Keratinocyte (primary cell): Measurements from ENCODE around the gene SHKBP1.

Experiments used
- EZH2 ChIP-seq: IDR thresholded peaks from one replicate; pipeline ENCODE4 v1.6.1; 2012; ENCODE audit warnings: inconsistent platforms, mild to moderate bottlenecking, low read length, moderate library complexity
- TF ChIP-seq, protein P1 (sequence below), 3 experiments: IDR thresholded peaks in 1 of 3; conservative IDR thresholded peaks in 1 of 3; optimal IDR thresholded peaks in 1 of 3; 2 replicates in 2 of 3; 3 replicates in 1 of 3; pipeline versions ENCODE3 to v1.5.1; 2011; ENCODE audit warnings: low read length in 3 of 3, mild to moderate bottlenecking in 3 of 3, moderate library complexity in 2 of 3, control low read depth in 1 of 3, inconsistent platforms in 1 of 3; ENCODE audit not compliant: insufficient read depth in 2 of 3; ENCODE audit errors: extremely low read depth in 1 of 3

- TF ChIP-seq, protein P1, sequence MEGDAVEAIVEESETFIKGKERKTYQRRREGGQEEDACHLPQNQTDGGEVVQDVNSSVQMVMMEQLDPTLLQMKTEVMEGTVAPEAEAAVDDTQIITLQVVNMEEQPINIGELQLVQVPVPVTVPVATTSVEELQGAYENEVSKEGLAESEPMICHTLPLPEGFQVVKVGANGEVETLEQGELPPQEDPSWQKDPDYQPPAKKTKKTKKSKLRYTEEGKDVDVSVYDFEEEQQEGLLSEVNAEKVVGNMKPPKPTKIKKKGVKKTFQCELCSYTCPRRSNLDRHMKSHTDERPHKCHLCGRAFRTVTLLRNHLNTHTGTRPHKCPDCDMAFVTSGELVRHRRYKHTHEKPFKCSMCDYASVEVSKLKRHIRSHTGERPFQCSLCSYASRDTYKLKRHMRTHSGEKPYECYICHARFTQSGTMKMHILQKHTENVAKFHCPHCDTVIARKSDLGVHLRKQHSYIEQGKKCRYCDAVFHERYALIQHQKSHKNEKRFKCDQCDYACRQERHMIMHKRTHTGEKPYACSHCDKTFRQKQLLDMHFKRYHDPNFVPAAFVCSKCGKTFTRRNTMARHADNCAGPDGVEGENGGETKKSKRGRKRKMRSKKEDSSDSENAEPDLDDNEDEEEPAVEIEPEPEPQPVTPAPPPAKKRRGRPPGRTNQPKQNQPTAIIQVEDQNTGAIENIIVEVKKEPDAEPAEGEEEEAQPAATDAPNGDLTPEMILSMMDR (optimal IDR thresholded peaks at IDR 0.05 in 1 of 3, IDR thresholded peaks at IDR 0.05 in 1 of 3, conservative IDR thresholded peaks at IDR 0.05 in 1 of 3; ENCODE audit: extremely low read depth in 1 of 3, insufficient read depth in 2 of 3, low read length in 3 of 3) = no peak
- TF ChIP-seq EZH2 = no peak
Observed at GRCh38 chr19:40609561-40610395, 33.1 kb downstream of the SHKBP1 start.
